ENCODE measurements around the gene SMCO2.
A peak's percentile ranks its signal among the peaks of the same experiment; 100 is the strongest.

SMCO2 gene

DNA sequence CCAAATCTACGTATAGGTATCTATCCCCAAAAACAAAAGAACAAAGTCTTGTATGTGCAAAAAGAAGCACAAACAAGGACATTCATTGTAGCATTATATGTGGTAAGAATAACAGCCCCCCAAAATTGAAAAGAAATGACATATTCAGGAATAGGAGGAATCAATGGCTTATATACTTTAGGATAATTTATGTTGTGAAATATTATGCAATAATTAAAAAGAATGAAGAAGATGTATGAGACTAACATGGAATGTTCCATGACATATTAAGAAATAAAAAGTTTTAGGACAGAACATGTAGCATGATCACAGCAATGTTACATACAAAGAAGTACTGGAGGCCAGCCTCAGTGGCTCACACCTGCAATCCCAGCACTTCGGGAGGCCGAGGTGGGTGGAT is 9.1 kb downstream of the SMCO2 start:
- no peak for DNase-seq (ENCODE audit: low read depth)

GRCh38 chr12:27456618-27457017 is 10.1 kb downstream of the SMCO2 start:
- no peak for DNase-seq (ENCODE audit: low read depth)

- DNase-seq (ENCODE audit: low read depth): no peak
Observed at GRCh38 chr12:27460471-27460978, 14.0 kb downstream of the SMCO2 start.

- DNase-seq (ENCODE audit: low read depth): no peak
Observed at GRCh38 chr12:27462151-27462694, 15.7 kb downstream of the SMCO2 start.

GRCh38 chr12:27462851-27463250 is 16.3 kb downstream of the SMCO2 start:
- DNase-seq (ENCODE audit: low read depth): no peak

DNA sequence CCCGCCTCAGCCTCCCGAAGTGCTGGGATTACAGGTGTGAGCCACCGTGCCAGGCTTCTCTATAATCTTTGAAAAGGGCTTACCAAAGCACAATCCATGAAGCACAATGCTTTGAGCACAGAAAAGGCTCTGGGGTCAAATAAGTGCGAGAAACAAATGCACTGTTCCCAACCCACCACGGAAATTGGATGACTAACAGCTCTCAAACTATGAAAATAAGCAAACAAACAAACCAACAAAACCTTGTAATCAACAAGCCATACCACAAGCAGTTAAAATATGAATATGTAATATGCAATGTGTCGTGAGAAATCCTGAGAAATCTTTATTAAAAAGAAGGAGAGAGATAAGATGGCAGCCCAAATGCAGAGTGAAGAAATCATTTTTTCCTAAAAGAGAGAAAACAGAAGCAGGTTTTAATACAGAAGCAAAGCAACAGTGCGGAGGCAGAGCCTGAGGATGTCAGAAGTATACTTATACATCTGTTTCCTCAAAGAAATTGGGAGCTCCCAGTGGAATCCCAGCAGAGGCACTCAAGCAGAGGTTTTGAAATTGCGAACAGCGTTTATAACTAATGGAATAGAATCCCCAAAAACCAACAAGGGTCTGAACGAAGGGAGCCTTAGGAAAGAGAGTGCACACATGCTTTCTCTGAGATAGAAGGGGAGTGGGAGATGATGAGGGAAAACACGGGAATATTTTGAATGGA is 17.1 kb downstream of the SMCO2 start:
- no peak for DNase-seq (ENCODE audit: low read depth)

- DNase-seq (ENCODE audit: low read depth): no peak
Observed at GRCh38 chr12:27464220-27464554, 17.7 kb downstream of the SMCO2 start.

DNA sequence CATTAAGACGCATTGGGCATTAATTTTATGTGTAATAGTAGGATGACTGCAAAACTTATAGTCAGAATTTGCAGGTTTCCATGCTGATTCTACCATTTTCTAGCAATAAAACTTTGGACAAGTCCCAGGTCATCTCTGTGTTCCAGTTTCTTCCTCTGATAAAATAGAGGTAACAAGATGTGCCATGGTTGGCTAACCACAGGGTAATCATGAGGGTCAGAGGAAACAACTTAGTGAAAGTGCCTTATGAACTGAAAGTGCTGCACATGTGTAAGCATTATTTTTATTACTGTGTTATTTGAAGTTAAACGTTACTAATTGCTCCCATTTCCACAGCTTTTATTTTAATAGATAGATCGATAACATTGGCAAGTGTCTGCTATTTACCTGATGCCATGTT is 21.1 kb downstream of the SMCO2 start:
- DNase-seq (ENCODE audit: low read depth): no peak

DNA sequence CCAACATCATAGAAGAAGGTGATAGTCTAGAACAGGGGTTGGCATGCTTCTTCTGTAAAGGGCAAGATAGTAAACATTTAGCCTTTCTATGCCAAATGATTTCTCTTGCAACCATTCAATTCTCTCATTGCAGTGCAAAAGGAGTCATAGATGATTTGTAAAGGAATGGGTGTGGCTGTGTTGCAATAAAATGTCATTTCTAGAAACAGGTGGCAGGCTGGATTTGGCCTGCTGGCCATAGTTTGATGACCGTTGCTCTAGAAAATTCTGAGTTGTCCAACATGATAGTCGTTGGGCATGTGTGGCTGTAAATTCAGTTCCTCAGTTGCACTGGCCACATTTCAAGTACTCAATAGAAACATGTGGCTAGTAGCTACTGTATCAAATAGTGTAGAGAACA is 21.7 kb downstream of the SMCO2 start:
- no peak for DNase-seq (ENCODE audit: low read depth)

DNA sequence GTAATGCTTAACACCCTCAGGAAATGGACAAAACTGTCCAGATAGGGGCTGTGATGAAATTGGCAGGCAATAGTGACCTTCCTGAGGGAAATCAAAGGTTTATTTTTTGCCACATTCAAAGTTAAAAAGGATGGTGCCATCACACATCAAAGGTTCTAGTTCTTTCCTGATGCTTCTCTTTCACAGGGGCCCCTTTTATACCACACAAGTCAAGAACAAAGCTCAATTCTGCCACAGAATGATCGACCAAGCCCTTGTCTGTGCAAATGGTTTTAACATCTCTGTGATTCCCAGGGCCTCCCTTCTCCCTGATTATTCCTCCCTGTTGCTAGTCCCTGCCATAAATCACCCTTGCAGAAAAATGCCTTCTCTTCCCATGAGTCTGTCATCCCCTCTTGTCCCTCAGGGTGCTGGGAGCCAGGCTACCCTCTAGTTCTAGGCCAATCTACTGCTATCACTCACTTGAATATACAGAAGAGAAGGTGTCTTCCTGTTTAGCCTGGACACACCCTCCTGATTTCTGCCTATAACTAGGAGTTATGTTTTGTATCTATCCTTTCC is 22.7 kb downstream of the SMCO2 start:
- DNase-seq (ENCODE audit: low read depth): no peak

GRCh38 chr12:27472604-27473003 is 26.1 kb downstream of the SMCO2 start:
- DNase-seq (ENCODE audit: low read depth): no peak

DNA sequence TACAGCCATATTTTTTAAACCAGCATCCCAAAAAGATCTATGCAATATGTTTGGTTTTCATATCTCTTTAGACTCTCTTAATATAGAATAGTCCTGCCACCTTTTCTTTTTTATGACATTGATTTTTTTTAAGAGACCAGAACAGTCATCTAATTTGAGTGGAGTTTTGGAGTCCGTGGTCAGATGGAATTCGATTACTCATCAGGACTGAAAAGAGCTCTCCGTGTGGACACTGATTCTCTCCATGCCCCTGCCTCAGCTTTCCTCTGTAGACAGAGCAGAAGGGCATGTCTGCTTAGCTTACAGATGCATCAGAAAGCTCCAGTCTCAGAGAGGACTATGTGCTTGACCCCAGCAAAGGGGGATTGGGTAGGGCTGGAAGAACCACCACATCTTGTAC is 27.8 kb downstream of the SMCO2 start:
- peak; percentile 80 for DNase-seq (ENCODE audit: low read depth)

DNA sequence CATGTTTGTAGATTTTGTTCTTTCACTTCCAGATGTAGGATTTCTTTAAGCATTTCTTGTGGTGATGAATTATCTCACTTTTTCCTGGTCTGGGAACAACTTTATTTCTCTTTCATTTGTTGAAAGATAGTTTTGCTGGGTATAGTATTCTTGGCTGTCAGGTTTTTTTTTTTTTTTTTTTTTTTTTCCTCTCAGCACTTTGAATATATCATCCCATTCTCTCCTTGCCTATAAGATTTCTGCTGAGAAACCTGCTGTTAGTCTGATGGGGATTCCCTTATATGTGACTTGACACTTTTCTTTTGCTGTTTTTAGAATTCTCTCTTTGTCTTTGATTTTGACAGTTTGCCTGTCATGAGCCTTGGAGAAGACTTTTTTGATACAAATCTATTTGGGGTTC is 30.5 kb downstream of the SMCO2 start:
- no peak for DNase-seq (ENCODE audit: low read depth)

DNA sequence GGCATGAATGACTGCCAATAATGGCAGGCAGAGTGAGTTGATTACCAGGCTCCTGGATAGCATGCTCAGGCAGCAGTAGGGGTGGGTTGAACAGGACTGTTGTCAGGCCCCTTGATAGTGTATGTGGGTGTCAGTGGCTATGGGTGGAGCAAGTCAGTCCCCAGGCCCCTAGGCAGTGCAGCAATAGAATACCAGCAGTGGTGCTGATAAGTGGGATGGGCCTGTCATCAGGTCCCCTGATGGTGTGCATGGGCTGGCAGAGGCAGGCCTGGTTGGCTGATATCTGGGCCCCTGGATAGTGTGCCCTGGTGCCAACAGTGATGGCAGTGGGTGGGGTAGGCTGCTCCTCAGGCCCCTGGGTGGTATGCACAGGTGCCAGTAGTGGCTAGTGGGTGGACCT is 32.4 kb downstream of the SMCO2 start:
- DNase-seq (ENCODE audit: low read depth): no peak

GRCh38 chr12:27480016-27480415 is 33.5 kb downstream of the SMCO2 start:
- DNase-seq (ENCODE audit: low read depth): no peak

DNA sequence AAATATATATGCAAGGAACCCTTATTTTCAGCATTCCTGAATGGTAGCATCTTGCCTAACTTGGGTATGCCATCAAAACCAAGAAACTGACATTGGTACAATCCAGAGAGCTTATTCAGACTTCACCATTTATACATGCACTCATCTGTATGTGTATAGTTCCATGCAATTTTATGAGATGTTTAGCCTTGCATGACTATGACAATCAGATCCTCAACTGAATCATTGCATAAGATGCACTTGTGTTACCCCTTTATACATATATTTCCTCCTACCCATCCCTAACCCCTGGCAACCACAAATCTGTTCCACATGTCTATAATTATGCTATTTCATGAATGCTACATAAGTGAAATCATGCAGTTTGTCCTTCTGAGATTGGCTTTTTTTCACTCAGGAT is 40.4 kb downstream of the SMCO2 start:
- no peak for DNase-seq (ENCODE audit: low read depth)

DNA sequence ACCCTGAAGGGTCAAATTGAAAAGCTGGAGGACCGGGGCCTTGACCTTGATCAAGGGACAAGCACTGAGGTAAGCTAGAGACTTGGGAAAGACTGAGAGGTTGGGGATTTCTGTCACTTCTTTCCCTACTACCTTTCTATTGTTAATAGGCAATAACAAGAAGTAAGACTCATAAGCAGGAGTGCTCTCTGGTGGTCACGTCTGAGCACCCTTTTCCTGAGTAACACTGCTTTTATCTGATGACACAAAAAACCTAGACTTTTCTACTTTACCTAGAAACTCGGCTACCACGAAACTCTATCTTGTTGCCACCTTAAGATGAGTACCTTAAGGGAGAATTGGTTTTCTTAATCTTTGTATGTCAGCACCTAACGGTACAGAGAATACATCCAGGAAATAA is 41.9 kb downstream of the SMCO2 start:
- DNase-seq (ENCODE audit: low read depth): no peak

- DNase-seq (ENCODE audit: low read depth): no peak
Observed at GRCh38 chr12:27491226-27491625, 44.7 kb downstream of the SMCO2 start.

DNA sequence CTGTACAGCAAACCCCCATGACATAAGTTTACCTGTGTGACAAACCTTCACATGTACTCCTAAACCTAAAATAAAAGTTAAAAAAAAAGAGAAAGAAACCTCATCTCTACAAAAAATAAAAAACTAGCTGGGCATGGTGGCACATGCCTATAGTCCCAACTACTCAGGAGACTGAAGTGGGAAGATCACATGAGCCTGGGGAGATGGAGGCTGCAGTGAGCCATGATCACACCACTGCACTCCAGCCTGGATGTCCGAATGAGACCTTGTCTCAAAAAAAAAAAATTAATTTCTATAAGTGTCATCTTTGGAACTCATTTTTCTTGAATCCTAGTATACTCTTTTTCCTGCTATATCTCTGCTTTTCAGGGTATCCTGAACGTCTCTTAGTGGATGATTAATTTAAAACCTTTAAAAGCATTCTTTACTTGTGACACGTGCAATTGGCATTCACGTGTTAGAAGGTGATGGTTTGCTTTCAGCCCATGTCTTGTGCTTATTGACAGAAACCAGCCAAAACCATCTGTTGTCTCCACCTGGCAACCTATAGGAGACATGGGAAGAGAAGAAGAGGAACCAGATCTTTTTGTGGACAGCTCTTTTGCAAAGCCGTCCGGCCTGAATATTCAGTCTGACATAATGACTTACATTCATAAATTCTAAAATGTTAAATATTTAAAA is 46.9 kb downstream of the SMCO2 start:
- DNase-seq (ENCODE audit: low read depth): peak; percentile 30

GRCh38 chr12:27497446-27497845 is 50.9 kb downstream of the SMCO2 start:
- DNase-seq (ENCODE audit: low read depth): no peak

DNA sequence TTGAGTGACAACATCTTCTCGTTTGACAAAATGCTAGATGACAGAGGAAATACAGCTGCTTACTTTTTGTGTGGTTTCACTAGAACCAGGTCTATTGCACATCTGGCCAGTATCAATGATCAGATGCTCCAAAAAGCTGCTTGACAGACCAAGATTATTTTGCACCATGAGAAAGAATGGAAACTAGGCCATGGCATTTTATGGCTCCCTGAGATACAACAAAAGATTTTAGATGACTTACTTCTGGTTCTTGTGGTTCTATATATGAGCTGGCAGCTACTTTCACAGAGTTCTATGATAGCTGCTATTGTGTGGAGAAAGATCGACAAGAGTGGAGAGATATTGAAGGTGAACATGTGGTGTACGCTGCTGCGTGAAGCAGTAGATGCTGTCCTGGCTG is 51.6 kb downstream of the SMCO2 start:
- no peak for DNase-seq (ENCODE audit: low read depth)

DNA sequence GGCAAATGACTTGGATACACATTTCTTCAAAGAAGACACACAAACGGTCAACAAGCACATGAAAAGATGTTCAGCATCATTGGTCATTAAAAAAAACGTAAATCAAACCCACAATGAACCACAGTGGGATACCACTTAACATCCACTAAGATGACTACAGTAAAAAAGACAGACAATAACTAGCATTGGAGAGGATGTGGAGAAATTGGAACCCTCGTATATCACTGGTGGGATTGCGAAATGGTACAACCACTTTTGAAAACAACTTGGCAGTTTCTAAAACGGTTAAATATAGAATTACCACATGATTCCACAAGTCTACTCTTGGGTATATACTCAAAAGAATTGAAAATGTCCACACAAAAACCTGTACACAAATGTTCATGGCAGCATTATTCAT is 52.2 kb downstream of the SMCO2 start:
- DNase-seq (ENCODE audit: low read depth): no peak

DNA sequence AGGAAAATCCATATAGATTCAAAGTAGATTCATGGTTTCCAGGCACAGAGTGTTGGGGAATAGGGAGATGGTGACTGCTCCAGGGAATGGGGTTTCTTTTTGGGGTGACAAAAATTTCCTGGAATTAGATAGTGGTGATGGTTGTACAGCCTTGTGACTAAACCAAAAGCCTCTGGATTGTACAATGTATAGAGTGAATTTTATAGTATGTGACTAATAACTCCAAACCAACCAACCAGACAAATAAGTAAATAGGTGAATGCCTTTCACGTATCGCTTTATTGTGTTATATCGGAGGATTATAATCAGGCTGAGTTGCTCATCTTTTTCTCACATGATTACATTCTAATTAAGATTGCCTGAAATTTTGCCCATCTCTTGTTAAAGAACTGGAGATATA is 52.8 kb downstream of the SMCO2 start:
- DNase-seq (ENCODE audit: low read depth): no peak

Data from HS-27A (cell line).